ENCODE results near the gene KRTAP5-2.

KRTAP5-2 gene

DNA sequence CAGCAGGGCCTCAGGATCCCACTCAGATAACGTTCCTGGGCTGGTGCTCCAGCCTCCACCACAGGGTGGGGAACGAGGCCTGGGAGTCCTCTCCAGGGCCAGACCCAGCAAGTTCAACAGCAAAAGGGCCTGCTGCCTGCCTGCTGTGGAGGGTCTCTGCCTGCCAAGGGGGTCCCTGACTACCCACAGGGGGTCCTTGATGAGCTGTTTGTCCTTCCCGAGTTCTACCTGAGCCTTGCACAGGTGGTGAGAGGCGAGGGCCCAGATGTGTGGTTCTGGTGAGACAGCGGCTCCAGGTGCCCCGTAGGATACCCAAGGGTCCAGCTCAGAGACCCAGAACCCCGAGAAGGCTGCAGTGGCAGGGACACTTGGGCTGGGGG is 30.4 kb downstream of the KRTAP5-2 start:
- Histone ChIP-seq H3K36me3 (ENCODE audit: control insufficient read depth in 1 of 2, insufficient read depth in 2 of 2, low read depth in 1 of 2, low read length in 2 of 2) (peaks cover 0 to 48% of the 10 kb centered on the region in 2 experiments), H3K23ac (ENCODE audit: low read length in 2 of 2) (no peak overlapping the region), H4K91ac (ENCODE audit: low read length) (no peak overlapping the region), H3K4me2 (ENCODE audit: low read length, poor library complexity, severe bottlenecking) (no peak overlapping the region), H2BK120ac (ENCODE audit: low read depth, low read length) (no peak overlapping the region), H3K79me1 (replicated peaks; ENCODE audit: low read length, poor library complexity, severe bottlenecking) (peaks cover 22% of the 10 kb centered on the region), H3K14ac (ENCODE audit: low read length in 2 of 2) (no peak overlapping the region), H3K9me3 (ENCODE audit: control insufficient read depth, low read length) (no peaks in the 10 kb centered on the region), H2BK5ac (ENCODE audit: low read depth, low read length, poor library complexity, severe bottlenecking) (no peak overlapping the region), H2AK5ac (ENCODE audit: low read length, severe bottlenecking) (no peak overlapping the region), H2AFZ (ENCODE audit: low read depth, low read length) (no peak overlapping the region), H3K27me3 (ENCODE audit: control insufficient read depth in 1 of 2, insufficient read depth in 1 of 2, low read length in 2 of 2) (peaks cover 0 to 53% of the 10 kb centered on the region in 2 experiments), H3K9ac (ENCODE audit: low read length) (no peak overlapping the region), H4K8ac (ENCODE audit: low read length) (no peak overlapping the region), H2BK15ac (ENCODE audit: low read depth, poor library complexity, severe bottlenecking) (no peak overlapping the region), H2BK12ac (ENCODE audit: low read length in 2 of 2) (no peak overlapping the region), H3K27ac (ENCODE audit: low read length, poor library complexity, severe bottlenecking) (no peak overlapping the region), H3K4me1 (ENCODE audit: control insufficient read depth, insufficient read depth, low read depth, low read length) (peaks cover 49% of the 10 kb centered on the region), H3K18ac (ENCODE audit: low read depth in 1 of 2, low read length in 2 of 2) (no peak overlapping the region), H3K4me3 (ENCODE audit: insufficient read depth in 1 of 2, low read depth in 1 of 2, low read length in 2 of 2) (no peak overlapping the region), H3K4ac (ENCODE audit: low read depth in 1 of 2, low read length in 2 of 2) (no peak overlapping the region)
- 76% methylated on average over 6 of the region's 7 CpGs for WGBS
- no peak for DNase-seq

DNA sequence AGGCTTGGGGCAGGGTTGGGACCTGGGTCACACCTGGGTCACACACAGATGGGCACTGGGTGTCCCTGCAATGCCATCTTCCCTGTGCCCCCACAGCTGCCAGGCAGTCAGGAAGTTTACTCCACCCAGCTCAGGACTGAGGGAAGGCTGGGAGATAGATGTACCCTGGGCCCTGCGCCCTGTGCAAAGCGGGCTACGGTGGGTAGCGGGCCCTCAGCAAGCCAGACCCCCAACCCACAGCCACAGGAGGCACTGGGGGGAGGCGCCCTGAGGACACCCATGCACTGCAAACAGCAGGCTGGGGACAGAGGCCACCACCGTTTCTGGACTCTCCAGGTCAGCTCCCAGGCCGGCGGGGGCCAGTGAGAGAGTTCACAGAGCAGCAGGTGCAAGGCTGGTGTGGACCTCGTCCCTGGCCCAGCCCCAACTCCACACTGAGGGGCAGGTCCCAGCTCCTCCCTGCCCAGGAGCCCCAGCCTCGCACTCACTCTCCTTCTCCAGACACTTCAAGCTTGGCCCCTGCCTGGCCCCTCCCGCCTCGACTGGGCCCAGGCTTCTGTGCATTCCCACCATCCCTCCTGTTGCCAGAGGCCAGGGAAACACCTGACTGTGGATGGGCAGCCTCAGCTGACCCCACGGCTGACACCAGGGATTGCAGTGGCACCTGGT is 30.9 kb downstream of the KRTAP5-2 start:
- peaks cover 0 to 50% of the 10 kb centered on the region in 2 experiments for H3K27me3 ChIP-seq (ENCODE audit: control insufficient read depth in 1 of 2, insufficient read depth in 1 of 2, low read length in 2 of 2)
- no peak overlapping the region for H3K4ac ChIP-seq (ENCODE audit: low read depth in 1 of 2, low read length in 2 of 2)
- no peak overlapping the region for H4K91ac ChIP-seq (ENCODE audit: low read length)
- H3K4me2 ChIP-seq (ENCODE audit: low read length, poor library complexity, severe bottlenecking): no peak overlapping the region
- H3K79me1 ChIP-seq (replicated peaks; ENCODE audit: low read length, poor library complexity, severe bottlenecking): peaks cover 22% of the 10 kb centered on the region
- no peak overlapping the region for H3K4me3 ChIP-seq (ENCODE audit: insufficient read depth in 1 of 2, low read depth in 1 of 2, low read length in 2 of 2)
- no peak overlapping the region for H2BK15ac ChIP-seq (ENCODE audit: low read depth, poor library complexity, severe bottlenecking)
- no peaks in the 10 kb centered on the region for H3K9me3 ChIP-seq (ENCODE audit: control insufficient read depth, low read length)
- no peak for DNase-seq
- no peak overlapping the region for H3K14ac ChIP-seq (ENCODE audit: low read length in 2 of 2)
- no peak overlapping the region for H2BK5ac ChIP-seq (ENCODE audit: low read depth, low read length, poor library complexity, severe bottlenecking)
- H3K4me1 ChIP-seq (ENCODE audit: control insufficient read depth, insufficient read depth, low read depth, low read length): peaks cover 46% of the 10 kb centered on the region
- no peak overlapping the region for H2AK5ac ChIP-seq (ENCODE audit: low read length, severe bottlenecking)
- H2BK120ac ChIP-seq (ENCODE audit: low read depth, low read length): no peak overlapping the region
- no peak overlapping the region for H3K27ac ChIP-seq (ENCODE audit: low read length, poor library complexity, severe bottlenecking)
- no peak overlapping the region for H2BK12ac ChIP-seq (ENCODE audit: low read length in 2 of 2)
- H4K8ac ChIP-seq (ENCODE audit: low read length): no peak overlapping the region
- no peak overlapping the region for H2AFZ ChIP-seq (ENCODE audit: low read depth, low read length)
- H3K18ac ChIP-seq (ENCODE audit: low read depth in 1 of 2, low read length in 2 of 2): no peak overlapping the region
- peaks cover 0 to 53% of the 10 kb centered on the region in 2 experiments for H3K36me3 ChIP-seq (ENCODE audit: control insufficient read depth in 1 of 2, insufficient read depth in 2 of 2, low read depth in 1 of 2, low read length in 2 of 2)
- 81% methylated on average over 13 of the region's 13 CpGs for WGBS
- no peak overlapping the region for H3K23ac ChIP-seq (ENCODE audit: low read length in 2 of 2)
- no peak overlapping the region for H3K9ac ChIP-seq (ENCODE audit: low read length)

DNA sequence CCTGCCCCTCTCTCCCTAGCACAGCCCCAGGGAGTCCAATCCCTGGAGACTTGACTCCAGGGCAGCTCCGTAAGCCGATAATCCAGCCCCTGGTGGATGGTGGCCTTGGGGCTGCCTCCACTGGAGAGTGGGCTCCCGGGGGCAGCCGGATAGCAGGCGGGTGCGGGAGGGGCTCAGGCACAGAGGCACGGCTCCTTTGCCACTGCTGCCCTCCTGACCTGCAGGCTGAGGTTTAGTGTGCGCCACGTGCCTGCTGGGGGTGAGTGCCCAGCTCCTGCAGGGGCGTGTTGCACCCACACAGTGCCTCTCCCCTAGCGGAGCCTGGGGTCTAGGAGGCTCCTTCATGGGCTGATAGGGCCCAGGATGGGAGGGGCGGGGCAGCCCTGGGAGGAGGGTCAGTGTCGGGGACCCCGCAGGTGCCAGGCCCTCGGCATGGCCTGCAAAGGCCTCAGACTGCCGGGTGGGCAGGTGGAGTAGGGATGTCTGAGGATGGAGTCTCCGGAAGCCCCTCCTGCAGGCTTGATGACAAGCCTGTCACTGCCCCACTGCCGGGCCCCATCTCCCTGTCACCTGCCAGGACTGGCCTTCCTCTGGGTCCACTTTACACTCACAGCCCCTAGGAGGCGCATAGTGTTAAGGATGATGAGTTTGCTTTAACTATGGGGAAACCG is 31.6 kb downstream of the KRTAP5-2 start:
- H3K18ac ChIP-seq (ENCODE audit: low read depth in 1 of 2, low read length in 2 of 2): no peak overlapping the region
- WGBS: 86% methylated on average over 17 of the region's 20 CpGs
- H2BK120ac ChIP-seq (ENCODE audit: low read depth, low read length): no peak overlapping the region
- no peak overlapping the region for H3K4me2 ChIP-seq (ENCODE audit: low read length, poor library complexity, severe bottlenecking)
- no peak overlapping the region for H4K8ac ChIP-seq (ENCODE audit: low read length)
- DNase-seq: no peak
- H3K27me3 ChIP-seq (ENCODE audit: control insufficient read depth in 1 of 2, insufficient read depth in 1 of 2, low read length in 2 of 2): peaks cover 0 to 50% of the 10 kb centered on the region in 2 experiments
- no peak overlapping the region for H2BK12ac ChIP-seq (ENCODE audit: low read length in 2 of 2)
- H3K4ac ChIP-seq (ENCODE audit: low read depth in 1 of 2, low read length in 2 of 2): no peak overlapping the region
- no peak overlapping the region for H4K91ac ChIP-seq (ENCODE audit: low read length)
- H2AK5ac ChIP-seq (ENCODE audit: low read length, severe bottlenecking): no peak overlapping the region
- H2BK15ac ChIP-seq (ENCODE audit: low read depth, poor library complexity, severe bottlenecking): no peak overlapping the region
- no peak overlapping the region for H2BK5ac ChIP-seq (ENCODE audit: low read depth, low read length, poor library complexity, severe bottlenecking)
- H3K4me3 ChIP-seq (ENCODE audit: insufficient read depth in 1 of 2, low read depth in 1 of 2, low read length in 2 of 2): no peak overlapping the region
- H2AFZ ChIP-seq (ENCODE audit: low read depth, low read length): no peak overlapping the region
- no peak overlapping the region for H3K9ac ChIP-seq (ENCODE audit: low read length)
- H3K36me3 ChIP-seq (ENCODE audit: control insufficient read depth in 1 of 2, insufficient read depth in 2 of 2, low read depth in 1 of 2, low read length in 2 of 2): peaks cover 0 to 60% of the 10 kb centered on the region in 2 experiments
- H3K79me1 ChIP-seq (replicated peaks; ENCODE audit: low read length, poor library complexity, severe bottlenecking): peaks cover 22% of the 10 kb centered on the region
- peaks cover 46% of the 10 kb centered on the region for H3K4me1 ChIP-seq (ENCODE audit: control insufficient read depth, insufficient read depth, low read depth, low read length)
- H3K27ac ChIP-seq (ENCODE audit: low read length, poor library complexity, severe bottlenecking): no peak overlapping the region
- H3K23ac ChIP-seq (ENCODE audit: low read length in 2 of 2): no peak overlapping the region
- H3K9me3 ChIP-seq (ENCODE audit: control insufficient read depth, low read length): no peaks in the 10 kb centered on the region
- no peak overlapping the region for H3K14ac ChIP-seq (ENCODE audit: low read length in 2 of 2)

GRCh38 chr11:1565904-1566247 is 32.2 kb downstream of the KRTAP5-2 start:
- H3K14ac ChIP-seq (ENCODE audit: low read length in 2 of 2): no peak overlapping the region
- H3K4me2 ChIP-seq (ENCODE audit: low read length, poor library complexity, severe bottlenecking): no peak overlapping the region
- no peak overlapping the region for H3K4ac ChIP-seq (ENCODE audit: low read depth in 1 of 2, low read length in 2 of 2)
- no peak overlapping the region for H3K4me3 ChIP-seq (ENCODE audit: insufficient read depth in 1 of 2, low read depth in 1 of 2, low read length in 2 of 2)
- H3K36me3 ChIP-seq (ENCODE audit: control insufficient read depth in 1 of 2, insufficient read depth in 2 of 2, low read depth in 1 of 2, low read length in 2 of 2): peaks cover 0 to 66% of the 10 kb centered on the region in 2 experiments
- H2BK120ac ChIP-seq (ENCODE audit: low read depth, low read length): no peak overlapping the region
- no peak overlapping the region for H4K8ac ChIP-seq (ENCODE audit: low read length)
- H2AFZ ChIP-seq (ENCODE audit: low read depth, low read length): no peak overlapping the region
- no peak overlapping the region for H2BK12ac ChIP-seq (ENCODE audit: low read length in 2 of 2)
- no peaks in the 10 kb centered on the region for H3K9me3 ChIP-seq (ENCODE audit: control insufficient read depth, low read length)
- peaks cover 40% of the 10 kb centered on the region for H3K4me1 ChIP-seq (ENCODE audit: control insufficient read depth, insufficient read depth, low read depth, low read length)
- H3K18ac ChIP-seq (ENCODE audit: low read depth in 1 of 2, low read length in 2 of 2): no peak overlapping the region
- no peak overlapping the region for H2BK5ac ChIP-seq (ENCODE audit: low read depth, low read length, poor library complexity, severe bottlenecking)
- peaks cover 20% of the 10 kb centered on the region for H3K79me1 ChIP-seq (replicated peaks; ENCODE audit: low read length, poor library complexity, severe bottlenecking)
- no peak overlapping the region for H2AK5ac ChIP-seq (ENCODE audit: low read length, severe bottlenecking)
- H4K91ac ChIP-seq (ENCODE audit: low read length): no peak overlapping the region
- DNase-seq: no peak
- H2BK15ac ChIP-seq (ENCODE audit: low read depth, poor library complexity, severe bottlenecking): no peak overlapping the region
- no peak overlapping the region for H3K9ac ChIP-seq (ENCODE audit: low read length)
- WGBS: 85% methylated on average over 5 of the region's 5 CpGs
- peaks cover 0 to 45% of the 10 kb centered on the region in 2 experiments for H3K27me3 ChIP-seq (ENCODE audit: control insufficient read depth in 1 of 2, insufficient read depth in 1 of 2, low read length in 2 of 2)
- H3K23ac ChIP-seq (ENCODE audit: low read length in 2 of 2): no peak overlapping the region
- no peak overlapping the region for H3K27ac ChIP-seq (ENCODE audit: low read length, poor library complexity, severe bottlenecking)

Measured in mesenchymal stem cell (in vitro differentiated cells and primary cell).